GM19035 (cell line): ENCODE data around the gene IFNL3.
"Not testable (repeated sequence)": the region's sequence is repeated elsewhere in the genome, so short reads cannot be mapped to it uniquely, and the experiment has no call there.

Experiments
- ATAC-seq: cut with Tn5 transposase; IDR thresholded peaks from one replicate; pipeline ENCODE4 v1.9.1; 2021; ENCODE audit not compliant: unreplicated experiment

IFNL3 gene

DNA sequence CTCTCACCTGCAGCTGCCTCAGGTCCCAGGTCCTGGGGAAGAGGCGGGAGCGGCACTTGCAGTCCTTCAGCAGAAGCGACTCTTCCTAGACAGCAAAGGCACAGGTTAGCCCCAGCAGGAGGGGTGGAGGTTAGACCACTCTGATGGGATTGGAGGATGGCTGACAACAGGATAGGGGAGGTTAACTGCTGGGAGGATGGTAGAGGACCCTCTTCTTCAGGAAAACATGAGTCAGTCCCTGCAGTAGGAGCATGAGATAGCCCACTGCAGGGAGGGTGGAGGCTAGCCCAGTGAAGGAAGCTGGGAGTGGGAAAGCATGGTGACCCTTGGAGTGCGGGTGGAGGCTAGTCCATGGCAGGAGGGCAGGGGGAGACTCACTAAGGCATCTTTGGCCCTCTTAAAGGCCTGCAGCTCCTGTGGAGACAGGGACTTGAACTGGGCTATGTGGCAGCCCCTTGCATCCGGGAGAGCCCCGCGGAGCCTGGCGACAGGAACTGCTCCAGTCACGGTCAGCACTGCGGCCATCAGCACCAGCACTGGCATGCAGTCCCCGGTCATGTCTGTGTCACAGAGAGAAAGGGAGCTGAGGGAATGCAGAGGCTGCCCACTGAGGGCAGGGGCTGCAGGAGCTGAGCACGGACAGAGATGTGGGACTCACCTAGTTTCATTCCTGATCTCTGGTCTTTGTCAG, at the start of gene IFNL3:
Gene IFNL3, minus strand, starts transcription at position 597 of the 691 bp plus-strand sequence. Its CDS starts 39 bp downstream, at position 558.
- not testable (repeated sequence) for ATAC-seq

DNA sequence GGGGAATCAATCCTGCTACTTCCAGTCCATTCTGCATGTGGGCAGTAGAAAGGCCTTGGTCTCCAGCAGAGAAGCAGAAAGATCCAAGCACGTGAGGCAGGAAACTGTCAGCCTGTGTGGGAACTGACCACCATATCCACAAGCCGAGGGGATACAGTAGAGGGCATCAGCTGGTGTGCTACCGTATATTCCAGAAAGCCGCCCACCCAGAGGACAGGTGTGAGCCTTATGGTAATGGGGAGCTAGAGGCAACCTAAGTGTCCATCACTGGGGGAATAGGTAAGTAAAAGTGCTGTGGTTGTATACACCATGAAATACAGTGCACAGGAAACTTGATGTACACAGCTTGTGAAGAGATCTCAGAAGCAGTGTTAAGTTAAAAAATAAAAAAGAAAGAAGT, 48.6 kb upstream of the IFNL3 start:
- no peak for ATAC-seq

DNA sequence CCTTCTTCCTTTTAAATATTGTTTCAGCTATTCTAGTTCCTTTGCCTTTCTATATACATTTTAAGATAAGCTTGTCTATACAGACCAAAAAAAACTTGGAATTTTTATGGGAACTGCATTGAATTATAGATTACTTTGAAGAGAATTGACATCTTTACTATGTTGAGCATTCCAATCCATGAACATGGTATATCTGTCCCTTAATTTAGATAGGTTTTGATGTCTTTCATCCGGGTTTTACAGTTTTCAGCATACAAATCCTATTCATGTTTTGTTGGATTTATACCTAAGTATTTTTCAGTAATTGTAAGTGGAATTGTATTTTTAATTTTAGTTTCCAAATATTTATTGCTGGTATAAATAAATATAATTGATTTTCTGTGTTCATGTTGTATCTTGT, 39.2 kb upstream of the IFNL3 start:
- ATAC-seq, result no peak

DNA sequence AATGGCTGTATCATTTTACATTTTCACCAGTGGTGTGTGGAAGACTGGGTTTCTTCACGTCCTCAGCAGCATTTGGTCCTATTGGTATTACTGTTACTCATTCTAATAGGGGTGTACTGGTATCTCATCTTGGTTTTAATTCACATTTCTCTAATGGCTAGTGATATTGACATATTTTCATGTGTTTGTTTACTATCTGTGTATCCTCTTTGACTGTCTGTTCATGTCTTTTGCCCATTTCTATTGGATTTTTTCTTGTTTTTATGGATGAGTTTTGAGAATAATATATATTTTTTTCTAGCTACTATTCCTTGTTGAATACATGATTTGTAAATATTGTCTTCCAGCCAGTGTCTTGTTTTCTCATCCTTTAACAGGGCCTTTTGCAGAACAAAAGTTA, 37.2 kb upstream of the IFNL3 start:
- no peak for ATAC-seq

DNA sequence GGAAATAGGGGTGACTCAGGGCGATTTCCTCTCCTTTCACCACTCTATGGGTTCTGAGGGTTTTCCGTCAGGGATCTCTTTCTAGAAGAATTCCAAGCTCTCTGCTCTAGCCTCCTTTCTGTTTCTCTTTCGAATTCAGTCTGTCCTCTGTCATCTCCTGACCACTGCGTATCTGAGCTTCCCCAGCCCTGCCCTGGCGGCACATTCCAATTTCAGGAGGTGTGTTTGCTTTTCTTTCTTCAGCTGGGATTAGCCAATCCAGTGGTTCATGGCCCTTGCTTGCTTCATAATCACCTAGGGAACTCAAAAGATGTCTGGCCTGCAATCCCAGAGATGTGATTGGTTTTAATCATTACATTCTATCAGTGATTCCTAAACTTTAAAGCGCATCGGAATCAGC, 32.8 kb upstream of the IFNL3 start:
- ATAC-seq, result no peak

DNA sequence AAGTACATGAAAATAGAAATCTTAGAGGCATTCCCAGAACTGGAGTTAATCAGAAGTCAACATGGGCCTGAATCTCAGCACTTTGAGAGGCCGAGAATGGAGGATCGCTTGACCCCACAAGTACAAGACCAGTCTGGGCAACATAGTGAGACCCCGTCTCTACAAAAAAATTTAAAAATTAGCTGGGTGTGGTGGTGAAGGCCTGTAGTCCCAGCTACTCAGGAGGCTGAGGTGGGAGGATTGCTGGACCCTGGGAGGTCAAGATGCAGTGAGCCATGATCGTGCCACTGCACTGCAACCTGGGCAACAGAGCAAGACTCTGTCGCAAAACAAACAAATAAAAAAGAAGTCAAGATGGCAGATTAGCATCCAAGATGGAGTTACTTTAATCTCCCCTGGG, 31.9 kb upstream of the IFNL3 start:
- no peak for ATAC-seq

DNA sequence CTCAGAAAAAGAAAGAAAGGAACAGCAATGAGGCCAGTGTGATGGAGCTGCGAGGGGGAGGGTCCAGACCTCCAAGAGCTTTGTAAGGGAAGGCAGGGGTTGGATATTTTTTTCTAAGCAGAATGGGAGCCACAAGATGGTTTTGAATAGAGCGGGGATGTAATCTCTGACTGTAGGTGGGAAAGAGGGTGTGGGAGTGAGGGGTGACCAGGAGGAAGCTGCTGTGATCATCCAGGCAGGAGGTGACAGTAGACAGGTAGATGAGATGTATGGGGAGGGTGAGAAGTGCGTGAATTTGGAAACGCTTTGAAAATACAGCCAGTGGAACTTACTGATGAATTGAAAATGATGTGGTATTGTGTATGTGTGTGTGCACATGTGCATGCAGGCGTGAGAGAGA, 30.8 kb upstream of the IFNL3 start:
- ATAC-seq, result no peak

DNA sequence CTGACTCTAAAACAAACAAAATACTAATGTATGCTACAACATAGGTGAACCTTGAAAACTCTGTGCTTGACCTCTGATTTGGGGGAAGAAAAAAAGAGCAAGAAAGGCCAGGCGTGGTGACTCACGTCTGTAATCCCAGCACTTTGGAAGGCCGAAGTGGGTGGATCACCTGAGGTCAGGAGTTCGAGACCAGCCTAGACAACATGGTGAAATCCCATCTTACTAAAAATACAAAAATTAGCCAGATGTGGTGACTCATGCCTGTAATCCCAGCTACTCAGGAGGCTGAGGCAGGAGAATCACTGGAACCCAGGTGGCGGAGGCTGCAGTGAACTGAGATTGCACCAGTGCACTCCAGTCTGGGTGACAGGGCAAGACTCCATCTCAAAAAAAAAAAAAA, 29.1 kb upstream of the IFNL3 start:
- not testable (repeated sequence) for ATAC-seq

DNA sequence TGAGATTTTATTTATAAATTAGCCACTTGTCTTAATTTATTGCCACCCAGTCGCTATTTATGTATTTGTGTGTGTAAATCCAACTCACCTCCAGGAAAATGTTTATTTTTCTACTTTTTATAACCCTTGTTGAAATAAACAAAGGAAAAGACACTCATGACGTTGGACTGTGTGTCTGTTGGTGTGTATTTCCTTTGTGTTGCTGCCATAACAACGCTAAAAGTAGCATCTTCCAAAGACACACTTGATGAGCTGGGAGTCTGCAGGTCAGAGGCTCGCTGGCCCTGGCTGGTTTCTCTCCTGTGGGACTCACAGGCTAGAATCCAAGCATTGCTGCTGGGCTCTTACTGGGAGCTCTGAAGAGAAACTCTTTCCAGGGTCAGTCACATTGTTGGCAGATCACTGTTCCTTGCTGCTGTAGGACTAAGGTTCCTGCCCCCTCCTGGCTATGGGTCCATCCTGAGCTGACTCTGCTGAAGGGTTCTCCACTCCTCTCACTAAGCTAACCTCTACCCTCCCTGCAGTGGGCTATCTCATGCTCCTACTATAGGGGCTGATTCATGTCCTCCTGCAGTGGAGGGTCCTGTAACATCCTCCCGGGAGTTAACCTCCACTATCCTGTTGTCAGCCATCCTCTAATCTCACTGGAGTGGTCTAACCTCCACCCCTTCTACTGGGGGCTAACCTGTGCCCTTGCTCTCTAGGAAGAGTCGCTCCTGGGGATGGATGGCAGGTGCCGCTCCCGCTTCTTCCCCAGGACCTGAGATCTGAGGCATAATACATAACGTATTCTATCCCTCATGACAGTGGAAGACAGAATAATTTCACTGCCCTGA, 25.4 kb upstream of the IFNL3 start:
- no peak for ATAC-seq

DNA sequence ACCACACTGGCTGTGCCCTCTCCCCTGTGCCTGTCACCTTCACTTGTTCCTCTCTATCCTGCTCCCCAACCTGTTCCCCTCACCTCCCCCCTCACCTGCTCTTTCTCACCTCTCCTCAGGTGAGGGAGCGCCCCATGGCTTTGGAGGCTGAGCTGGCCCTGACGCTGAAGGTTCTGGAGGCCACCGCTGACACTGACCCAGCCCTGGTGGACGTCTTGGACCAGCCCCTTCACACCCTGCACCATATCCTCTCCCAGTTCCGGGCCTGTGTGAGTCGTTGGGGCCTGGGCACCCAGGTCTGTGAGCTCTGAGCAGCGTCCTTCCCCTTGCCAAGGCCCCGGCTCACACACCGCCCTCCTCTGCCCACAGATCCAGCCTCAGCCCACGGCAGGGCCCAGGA, 24.6 kb upstream of the IFNL3 start:
- ATAC-seq, result not testable (repeated sequence)

DNA sequence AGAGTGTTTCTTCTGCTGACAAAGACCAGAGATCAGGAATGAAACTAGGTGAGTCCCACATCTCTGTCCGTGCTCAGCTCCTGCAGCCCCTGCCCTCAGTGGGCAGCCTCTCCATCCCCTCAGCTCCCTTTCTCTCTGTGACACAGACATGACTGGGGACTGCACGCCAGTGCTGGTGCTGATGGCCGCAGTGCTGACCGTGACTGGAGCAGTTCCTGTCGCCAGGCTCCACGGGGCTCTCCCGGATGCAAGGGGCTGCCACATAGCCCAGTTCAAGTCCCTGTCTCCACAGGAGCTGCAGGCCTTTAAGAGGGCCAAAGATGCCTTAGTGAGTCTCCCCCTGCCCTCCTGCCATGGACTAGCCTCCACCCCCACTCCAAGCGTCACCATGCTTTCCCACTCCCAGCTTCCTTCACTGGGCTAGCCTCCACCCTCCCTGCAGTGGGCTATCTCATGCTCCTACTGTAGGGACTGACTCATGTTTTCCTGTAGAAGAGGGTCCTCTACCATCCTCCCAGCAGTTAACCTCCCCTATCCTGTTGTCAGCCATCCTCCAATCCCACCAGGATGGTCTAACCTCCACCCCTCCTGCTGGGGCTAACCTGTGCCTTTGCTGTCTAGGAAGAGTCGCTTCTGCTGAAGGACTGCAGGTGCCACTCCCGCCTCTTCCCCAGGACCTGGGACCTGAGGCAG, 23.9 kb upstream of the IFNL3 start:
- not testable (repeated sequence) for ATAC-seq

DNA sequence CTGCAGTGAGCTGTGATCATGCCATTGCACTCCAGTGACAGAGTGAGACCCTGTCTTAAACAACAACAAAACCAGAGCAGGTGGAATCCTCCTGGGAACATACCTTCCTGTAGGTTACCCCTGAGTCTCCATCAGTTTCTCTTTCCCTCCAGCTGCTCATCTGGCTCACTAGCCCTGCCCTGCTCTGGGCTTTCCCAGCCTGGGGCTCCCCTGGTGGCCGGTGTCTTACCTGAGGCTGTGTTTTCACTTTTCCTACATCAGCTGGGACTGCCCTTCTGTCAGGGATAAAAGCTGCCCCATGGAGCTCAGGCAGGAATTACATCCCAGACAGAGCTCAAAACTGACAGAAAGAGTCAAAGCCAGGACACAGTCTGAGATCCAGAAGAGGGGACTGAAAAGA, 23.3 kb upstream of the IFNL3 start, which contains the start of gene IFNL2:
Gene IFNL2, plus strand, starts transcription at position 312 of the 400 bp plus-strand sequence. CDS start 173 bp downstream, outside the sequence.
- not testable (repeated sequence) for ATAC-seq

DNA sequence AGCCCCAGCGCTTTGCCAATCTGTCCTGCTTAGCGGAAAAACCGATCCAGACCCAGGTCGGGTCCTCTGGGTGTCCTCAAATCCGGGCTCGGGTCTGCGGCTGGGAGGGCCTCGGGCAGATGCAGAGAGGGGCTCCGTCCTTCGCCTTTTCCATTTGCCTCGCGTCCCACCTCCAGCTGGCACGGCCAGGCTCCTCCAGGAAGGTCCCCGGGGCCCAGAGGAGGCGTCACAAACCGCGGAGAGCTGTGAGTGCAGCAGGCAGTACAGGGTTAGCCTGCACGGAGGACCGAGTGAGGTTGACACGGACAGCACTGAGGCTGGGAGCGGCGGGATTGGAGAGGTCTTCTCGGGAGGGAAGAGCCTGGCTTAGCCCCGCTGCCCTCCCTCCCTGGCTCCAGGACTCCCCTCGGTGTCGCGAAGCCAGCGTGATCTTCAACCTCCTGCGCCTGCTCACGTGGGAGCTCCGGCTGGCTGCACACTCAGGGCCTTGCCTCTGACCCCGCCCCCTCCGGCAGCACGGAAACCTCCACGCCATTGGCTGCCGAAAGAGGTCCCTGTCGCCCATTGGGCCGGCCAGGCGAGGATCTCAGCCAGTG, 20.6 kb upstream of the IFNL3 start:
- ATAC-seq, result no peak

DNA sequence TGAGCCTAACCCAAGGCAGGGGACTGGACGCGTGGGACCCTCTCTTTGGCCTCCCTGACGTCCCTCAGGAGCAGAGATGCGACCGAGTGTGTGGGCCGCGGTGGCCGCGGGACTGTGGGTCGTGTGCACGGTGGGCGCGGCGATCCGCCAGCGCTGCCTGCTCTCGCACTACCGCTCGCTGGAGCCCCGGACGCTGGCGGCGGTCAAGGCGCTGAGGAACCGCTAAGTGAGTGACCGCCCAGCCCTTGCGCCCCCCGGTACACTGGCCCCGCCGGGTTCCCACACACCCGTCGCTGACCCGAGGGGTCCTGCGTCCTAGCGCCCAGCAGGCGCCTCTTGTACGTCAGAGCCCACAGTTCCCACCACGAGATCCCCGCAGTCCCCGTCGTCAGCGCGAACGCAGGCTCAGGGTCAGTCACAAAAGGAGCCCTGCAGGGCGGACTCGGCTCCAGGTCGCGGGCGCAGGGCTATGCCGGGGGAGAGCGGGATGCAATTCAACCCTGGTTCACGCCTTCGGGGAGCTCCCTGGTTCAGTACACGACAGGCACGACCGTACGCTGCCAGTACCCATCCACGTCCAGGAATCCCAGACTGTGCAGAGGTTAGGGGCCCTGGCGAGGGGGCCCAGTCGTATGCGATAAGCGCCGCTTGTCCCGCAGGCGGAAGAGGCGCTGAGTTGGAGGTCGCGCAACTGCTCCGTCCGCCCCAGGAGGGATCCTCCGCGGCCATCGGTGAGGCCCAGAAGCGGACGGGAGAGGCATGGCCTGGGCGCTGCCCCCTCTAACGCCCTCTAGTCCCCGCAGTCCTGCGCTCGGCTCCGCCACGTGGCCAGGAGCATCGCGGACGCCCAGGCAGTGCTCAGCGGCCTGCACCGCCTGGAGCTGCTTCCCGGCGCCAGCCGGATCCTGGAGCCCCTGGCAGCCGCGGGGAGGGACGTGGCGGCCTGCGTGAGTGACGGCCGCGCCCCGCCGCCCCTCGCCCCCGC, 19.8 kb upstream of the IFNL3 start:
- no peak for ATAC-seq

DNA sequence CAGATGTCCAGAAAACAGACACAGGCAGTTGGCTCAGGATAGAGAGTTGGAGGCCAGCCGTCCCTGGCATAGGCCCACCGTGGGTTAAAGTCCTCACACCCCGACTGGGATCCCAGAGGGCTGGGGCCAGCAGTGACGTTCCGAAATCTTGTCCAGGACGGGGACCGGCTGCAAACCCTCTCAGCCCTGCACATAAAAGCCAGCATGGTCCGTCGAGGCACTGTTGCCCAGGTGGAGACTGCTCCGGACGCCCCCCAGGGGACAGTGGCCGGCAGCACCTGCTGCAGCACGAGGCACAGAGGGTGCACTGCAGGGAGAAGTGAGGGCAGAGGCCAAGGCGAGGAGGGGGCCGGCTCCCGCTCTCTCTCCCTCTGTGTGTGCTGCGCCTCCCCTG, 19.1 kb upstream of the IFNL3 start:
- ATAC-seq, result no peak

DNA sequence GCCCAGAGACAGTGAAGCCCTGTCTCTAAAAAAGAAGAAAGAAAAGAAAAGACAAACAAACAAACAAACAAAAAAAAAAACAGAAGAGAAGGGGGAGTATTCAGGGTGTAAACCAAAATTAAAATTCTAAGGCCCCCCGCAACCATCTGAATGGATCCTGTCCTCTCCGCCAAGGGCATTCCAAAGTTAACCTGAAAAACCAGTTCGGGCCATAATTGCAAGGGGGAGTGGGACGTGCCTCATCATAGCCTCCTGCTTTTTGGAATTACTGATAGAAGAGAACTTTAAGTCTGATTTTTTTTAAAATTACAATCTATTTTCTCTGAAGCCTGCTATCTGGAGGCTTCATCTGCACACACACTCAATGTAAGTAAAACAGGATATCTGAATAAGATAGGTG, 17.7 kb upstream of the IFNL3 start:
- no peak for ATAC-seq

DNA sequence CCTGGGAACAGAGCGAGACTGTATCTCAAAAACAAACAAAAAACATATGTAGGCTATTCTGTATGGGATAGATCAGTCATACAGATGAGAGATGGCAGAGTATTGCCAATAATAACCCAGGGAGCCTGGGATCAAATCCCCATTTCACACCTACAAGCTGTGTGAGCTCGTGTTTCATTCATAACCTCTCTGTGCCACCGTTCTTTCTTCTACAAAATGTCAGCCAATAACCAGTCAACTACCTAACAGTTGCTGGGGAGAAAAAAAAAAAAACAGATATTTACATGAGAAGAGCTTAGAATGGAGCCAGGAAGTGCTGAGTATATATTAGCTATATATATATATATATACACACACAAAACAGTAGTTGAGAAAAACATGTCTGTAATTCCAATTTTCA, 16.9 kb upstream of the IFNL3 start:
- no peak for ATAC-seq

DNA sequence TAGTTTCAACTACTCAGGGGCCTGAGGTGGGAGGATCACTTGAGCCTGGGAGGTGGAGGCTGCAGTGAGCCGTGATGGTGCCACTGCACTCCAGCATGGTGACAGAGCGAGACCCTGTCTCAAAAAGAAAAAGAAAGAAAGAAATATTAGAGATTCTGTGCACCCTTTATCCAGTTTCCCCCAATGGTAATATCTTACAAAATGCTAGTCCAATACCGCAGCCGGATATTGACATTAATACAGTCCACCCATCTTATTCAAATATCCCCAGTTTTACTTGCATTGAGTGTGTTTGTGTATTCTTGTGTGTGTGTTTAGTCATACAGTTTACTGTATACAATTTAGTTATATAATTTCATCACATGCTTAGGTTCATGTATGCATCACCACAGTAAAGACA, 12.4 kb upstream of the IFNL3 start:
- ATAC-seq, result no peak

DNA sequence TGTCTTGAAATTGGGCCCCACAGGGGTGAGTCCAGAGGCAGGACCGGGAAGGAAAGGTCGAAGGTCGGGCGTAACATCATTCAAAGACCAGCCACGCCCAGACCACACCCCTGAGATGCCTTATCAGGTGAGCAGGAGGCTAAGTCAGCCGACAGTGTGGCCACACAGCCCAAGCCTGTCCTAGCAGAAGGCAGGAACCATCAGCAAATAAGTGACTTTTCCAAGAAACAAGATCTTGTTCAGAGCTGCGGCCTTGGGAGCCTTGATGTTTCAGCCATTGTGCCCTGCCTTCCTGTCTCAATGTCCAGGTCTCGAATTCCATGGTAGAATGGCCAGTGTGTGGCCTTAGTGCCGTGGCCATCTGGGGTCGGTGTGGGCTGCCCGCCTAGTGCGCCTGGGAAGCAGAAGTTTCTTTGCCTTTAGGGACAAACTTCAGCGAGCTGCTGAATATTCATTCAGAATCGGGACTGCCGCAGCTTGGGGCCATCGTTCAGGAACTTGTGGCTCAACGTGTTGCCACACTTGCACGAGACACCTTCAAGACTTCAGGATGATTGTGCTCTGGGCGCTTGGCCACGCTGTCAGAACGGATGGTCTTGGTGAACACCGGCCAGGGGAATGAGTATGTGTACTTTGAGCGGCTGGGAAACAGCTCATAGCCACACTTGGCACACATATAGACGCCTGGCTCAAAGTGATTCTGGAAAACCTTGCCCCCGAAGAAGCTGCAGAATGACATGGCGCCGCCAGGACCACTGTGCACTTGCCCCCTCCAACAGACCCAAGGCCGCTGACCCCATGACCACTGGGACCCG, 9.9 kb upstream of the IFNL3 start:
- ATAC-seq, result no peak
